Measurements from ENCODE around the gene RICTOR. TPM values are rescaled to one million over a fixed set of nuclear protein-coding genes. Genes with fewer than 3 reads are reported as not detected.

The RICTOR gene
- total and polyA plus RNA-seq, 3 donors from 2014 or later, result 14.4 to 61.8 (median 57.7) TPM

GRCh38 chr5:39119404-39120051 lies 45.3 kb upstream of the RICTOR start:
- TF ChIP-seq CTCF (IDR thresholded peaks at IDR 0.05) (no peak), POLR2A (IDR thresholded peaks at IDR 0.05) (no peak)
- Histone ChIP-seq H3K9me3 (no peaks in the 10 kb centered on the region), H3K27me3 (no peaks in the 10 kb centered on the region), H3K4me3 (no peak overlapping the region), H3K27ac (no peak overlapping the region), H3K36me3 (ENCODE audit: low read depth, missing control alignments) (no peaks in the 10 kb centered on the region), H3K4me1 (no peaks in the 10 kb centered on the region)
- whole genome bisulfite sequencing, 2 donors, result 76 to 84% methylated on average over 3 of the region's 3 CpGs
- intact Hi-C loops (cut with DNase I; ENCODE audit: low total_unique reads), result no loop called here
- DNase-seq, result no peak

- intact Hi-C loops (cut with DNase I; ENCODE audit: low total_unique reads), result no loop called here
- no peaks in the 10 kb centered on the region for H3K9me3 ChIP-seq
- no peaks in the 10 kb centered on the region for H3K4me1 ChIP-seq
- no peak for DNase-seq
- 80 to 90% methylated on average over 2 of the region's 2 CpGs for WGBS, 2 donors
- H3K36me3 ChIP-seq (ENCODE audit: low read depth, missing control alignments), result no peaks in the 10 kb centered on the region
- TF ChIP-seq POLR2A (IDR thresholded peaks at IDR 0.05) (no peak), CTCF (IDR thresholded peaks at IDR 0.05) (no peak)
- no peak overlapping the region for H3K4me3 ChIP-seq
- no peak overlapping the region for H3K27ac ChIP-seq
- H3K27me3 ChIP-seq, result no peaks in the 10 kb centered on the region
Observed at GRCh38 chr5:39118638-39119037, 44.4 kb upstream of the RICTOR start.

GRCh38 chr5:39117401-39117800 lies 43.2 kb upstream of the RICTOR start:
- H3K4me1 ChIP-seq, result no peaks in the 10 kb centered on the region
- intact Hi-C loops (cut with DNase I; ENCODE audit: low total_unique reads), result no loop called here
- WGBS, 2 donors, result 83 to 89% methylated on average over 2 of the region's 2 CpGs
- H3K27me3 ChIP-seq, result no peaks in the 10 kb centered on the region
- H3K27ac ChIP-seq, result no peak overlapping the region
- DNase-seq, result no peak
- no peak overlapping the region for H3K4me3 ChIP-seq
- TF ChIP-seq POLR2A (IDR thresholded peaks at IDR 0.05), result no peak
- no peak for TF ChIP-seq CTCF (IDR thresholded peaks at IDR 0.05)
- H3K9me3 ChIP-seq, result no peaks in the 10 kb centered on the region
- no peaks in the 10 kb centered on the region for H3K36me3 ChIP-seq (ENCODE audit: low read depth, missing control alignments)

- no peak for DNase-seq
- intact Hi-C loops (cut with DNase I; ENCODE audit: low total_unique reads), result no loop called here
- TF ChIP-seq CTCF (IDR thresholded peaks at IDR 0.05), result no peak
- TF ChIP-seq POLR2A (IDR thresholded peaks at IDR 0.05), result no peak
- H3K4me1 ChIP-seq, result no peaks in the 10 kb centered on the region
- H3K9me3 ChIP-seq, result no peaks in the 10 kb centered on the region
- no peak overlapping the region for H3K27ac ChIP-seq
- H3K27me3 ChIP-seq, result no peaks in the 10 kb centered on the region
- WGBS, 2 donors, result 91% methylated on average over 3 of the region's 3 CpGs
- no peak overlapping the region for H3K4me3 ChIP-seq
- H3K36me3 ChIP-seq (ENCODE audit: low read depth, missing control alignments), result no peaks in the 10 kb centered on the region
Observed at GRCh38 chr5:39116344-39117170, 42.4 kb upstream of the RICTOR start.
